CD4-positive, alpha-beta T cell treated with Interleukin-15 for 1 hour (primary cell): Measurements from ENCODE around the gene DOK5.
A peak's percentile ranks its signal among the peaks of the same experiment; 100 is the strongest.

Experiments used
- DNase-seq: peaks from one replicate; pipeline ENCODE4 v3.0.0-alpha.2; 2020

The DOK5 gene

DNA sequence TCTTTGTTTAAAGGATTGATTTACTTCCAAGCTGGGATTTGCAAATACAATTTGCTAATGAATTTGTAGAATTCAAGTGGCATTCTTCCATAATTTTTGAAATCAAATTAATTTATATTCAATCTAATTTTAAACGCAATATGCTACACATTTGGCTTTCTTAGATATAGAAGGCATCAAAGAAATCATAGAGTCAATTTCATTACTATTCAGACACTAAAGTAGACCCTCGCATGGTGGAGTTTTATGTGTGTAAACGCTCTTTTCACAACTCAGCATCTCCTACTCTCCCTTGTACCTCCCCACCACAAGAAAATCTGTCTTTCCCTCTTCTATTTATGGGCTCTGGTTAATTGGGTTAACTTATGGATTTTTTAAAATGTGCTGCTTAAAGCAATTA lies 144.3 kb downstream of the DOK5 start:
- no peak for DNase-seq

DNA sequence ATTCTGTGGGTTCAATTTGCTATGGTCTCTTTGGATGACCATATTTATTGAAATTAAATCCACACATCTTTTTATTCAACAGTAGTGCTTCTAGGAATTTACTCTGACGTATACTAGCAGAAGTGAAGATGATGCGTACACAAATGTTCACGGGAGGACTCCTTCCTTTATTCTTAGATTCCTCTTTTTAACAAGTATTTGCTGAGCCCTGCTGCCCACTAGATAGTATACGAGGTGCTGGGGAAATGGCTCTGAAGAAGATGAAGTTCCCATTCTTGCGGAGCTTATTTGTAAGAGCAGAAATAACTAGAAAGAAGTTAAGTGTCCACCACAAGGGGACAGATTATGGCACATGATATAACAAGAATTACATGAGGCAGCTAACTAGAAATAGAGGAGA lies 145.2 kb downstream of the DOK5 start:
- DNase-seq: no peak

DNA sequence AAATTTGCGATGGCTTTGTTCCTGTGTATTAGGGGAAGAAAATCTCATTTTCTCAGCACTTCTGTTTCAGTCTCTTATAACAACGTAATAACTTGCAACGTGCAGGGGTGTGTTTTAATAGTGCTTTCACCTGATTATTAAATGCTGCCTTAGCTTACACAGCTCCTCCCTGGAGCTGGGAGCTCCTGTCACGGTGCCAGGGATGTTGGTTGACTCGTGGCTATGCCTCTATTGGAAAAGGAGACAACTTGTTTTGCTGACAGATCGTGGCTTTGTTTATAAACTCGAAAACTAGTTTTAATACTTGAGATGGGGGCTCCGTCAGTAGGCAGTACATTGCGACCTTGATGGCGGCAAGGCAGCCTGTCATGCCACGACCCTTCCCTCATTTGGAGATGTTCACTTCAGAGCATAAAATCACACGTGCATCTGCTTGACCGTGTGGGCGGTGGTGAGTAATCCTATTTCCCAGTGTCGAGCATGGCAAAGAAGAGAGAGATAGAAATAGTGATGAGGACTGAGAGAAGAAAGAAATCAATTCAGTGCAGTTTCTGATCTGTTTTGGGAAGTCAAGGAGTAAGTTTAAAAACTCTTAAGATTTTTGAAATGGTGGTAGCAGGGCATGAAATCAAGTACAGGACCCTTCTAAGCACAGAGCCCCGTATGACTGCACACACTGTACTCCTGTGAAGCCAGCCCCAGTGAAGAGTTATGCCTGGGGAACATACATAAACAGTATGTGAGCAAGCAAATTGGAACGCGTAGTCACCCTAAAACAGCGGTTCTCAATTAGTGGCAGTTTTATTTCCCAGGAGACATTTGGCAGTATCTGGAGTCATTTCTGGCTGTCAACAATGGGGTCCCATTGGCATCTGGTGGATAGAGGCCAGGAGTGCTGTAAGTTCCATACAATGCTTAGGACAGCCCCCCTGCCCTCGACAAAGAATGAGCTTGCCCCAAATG lies 147.2 kb downstream of the DOK5 start:
- no peak for DNase-seq

- no peak for DNase-seq
Observed at GRCh38 chr20:54623991-54624569, 148.7 kb downstream of the DOK5 start.

GRCh38 chr20:54624706-54625390 lies 149.5 kb downstream of the DOK5 start:
- no peak for DNase-seq

DNA sequence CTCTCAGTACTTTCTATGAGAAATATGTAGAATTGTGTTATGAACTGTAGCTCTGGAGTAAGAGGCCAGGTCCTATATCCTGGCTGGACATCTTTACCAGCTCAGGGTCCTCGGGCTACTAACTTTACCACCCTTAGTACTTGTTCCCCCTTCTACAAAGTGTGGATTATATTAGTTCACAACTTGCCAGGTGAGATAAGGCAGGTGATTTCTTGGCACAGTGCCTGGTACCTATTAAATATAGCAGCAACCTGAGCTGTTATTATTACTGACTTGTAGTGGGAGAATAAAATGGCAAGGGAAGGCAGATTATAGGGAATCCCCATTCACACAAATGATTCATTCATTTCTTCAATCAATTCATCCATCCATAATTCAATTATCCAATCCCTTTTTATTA lies 150.1 kb downstream of the DOK5 start:
- DNase-seq: no peak

DNA sequence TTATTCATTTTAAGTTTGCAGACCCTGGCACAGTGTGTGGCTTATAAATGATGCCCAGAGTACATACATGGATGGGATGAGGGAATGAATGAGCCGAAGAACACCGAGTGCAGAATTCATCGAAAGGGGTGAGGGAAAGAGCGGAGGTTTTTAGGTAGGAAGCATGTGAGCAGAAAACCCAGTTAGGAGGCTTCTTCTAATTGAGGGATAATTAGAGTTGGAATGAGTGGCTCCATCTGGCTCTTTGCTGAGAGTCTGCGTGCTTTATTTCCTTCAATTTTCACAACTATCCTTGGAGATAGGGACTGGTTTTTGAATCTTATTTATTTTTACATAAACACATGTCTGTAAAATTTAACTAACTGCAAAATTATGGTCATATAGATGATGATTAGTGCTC lies 150.7 kb downstream of the DOK5 start:
- DNase-seq: no peak

- DNase-seq: no peak
Observed at GRCh38 chr20:54629632-54630031, 154.2 kb downstream of the DOK5 start.

DNA sequence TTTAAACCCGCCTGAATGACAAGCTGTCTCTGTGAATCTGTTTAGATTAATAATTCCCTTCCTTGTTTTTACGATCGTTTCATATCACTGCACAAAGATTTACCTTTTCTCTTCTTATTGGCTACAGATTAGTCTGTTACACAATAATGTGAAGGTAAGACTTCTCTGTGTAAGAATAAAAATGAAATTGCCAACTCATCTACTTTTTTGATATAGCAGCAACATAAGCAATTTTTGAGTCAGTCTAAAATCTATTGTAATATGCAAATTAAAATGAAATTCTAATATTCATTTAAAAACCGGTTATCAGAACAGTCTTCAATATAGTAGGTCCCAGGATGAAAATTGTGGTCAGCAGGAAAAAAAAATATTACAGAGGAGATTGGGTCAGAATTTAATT lies 155.2 kb downstream of the DOK5 start:
- no peak for DNase-seq

DNA sequence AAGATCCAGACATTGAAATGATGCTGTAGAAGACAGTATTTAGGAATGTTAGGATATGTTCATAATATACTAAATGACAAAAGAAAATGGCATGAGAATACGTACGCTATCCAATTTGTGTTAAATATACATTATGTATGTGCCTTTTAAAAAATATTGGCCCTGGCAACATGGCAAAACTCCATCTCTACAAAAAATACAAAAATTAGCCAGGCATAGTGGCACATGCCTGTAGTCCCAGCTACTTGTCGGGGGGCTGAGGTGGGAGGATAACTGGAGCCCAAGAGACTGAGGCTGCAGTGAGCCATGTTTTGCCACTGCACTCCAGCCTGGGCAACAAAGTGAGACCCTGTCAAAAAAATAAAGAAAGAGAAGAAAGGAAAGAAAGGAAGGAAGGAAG lies 155.7 kb downstream of the DOK5 start:
- DNase-seq: no peak

DNA sequence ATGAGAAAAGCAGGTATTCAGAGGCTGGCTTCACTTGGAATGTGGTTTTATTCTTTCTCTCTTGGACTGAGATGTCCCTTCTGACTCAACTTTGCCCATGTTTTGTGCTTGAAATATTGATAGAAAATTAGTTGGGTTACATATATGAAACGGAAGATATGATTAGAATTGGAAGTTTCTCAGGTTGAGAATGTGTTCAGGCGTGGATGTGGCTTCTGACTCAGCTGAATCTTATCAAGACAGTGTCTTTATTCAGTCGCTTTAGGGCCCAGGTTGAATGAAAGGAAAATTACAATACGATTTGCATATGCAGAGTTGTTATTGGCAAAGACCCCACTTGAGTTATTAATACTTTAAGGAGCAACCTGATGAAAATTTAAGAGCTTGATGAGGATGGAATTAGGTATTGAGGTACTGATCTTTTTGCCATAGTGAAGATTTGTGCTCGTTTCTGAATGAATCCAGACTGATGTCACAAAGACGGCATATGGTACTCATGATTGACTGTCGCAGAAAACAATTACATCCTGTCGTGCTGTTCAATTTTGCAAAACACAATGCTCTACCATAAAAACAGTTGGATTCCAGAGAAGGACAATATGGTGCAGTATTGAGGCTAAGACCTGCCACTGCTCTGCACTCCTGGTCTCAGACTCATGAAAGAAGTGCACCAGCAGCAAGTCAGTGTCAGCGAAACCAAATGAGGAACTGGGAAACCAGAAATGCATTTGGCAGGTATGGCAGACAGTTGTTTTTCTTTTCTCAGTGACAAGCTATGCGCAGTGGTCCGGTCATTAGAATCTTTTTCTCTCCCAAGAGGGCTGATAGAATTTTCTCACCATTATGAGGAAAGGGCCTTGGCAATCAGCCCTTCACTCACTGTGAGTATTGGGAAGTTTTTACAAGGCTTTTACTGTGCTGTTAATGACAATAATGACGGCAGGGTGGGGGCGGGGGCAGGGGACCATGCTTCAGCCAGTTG lies 158.3 kb downstream of the DOK5 start:
- DNase-seq: no peak

DNA sequence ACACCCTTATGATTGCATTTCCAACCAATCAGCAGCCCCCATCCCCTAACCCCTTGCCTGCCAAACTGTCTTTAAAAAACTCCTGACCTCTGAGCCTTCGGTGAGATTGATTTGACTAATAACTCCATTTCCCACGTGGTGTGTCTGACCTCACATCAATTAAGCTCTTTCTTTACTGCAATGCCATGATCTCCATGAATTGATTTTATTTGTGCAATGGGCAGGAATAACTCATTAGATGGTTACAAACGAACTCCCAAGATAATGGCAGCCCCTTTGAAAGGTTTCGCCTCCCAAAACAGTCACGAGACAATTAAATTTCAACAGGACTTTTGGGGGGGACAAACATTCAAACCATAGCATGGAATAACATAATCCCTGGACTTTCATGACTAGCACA lies 161.2 kb downstream of the DOK5 start:
- DNase-seq: no peak

GRCh38 chr20:54639941-54640340 lies 164.5 kb downstream of the DOK5 start:
- no peak for DNase-seq

GRCh38 chr20:54640800-54641199 lies 165.4 kb downstream of the DOK5 start:
- no peak for DNase-seq

- no peak for DNase-seq
Observed at GRCh38 chr20:54642864-54643667, 167.7 kb downstream of the DOK5 start.

DNA sequence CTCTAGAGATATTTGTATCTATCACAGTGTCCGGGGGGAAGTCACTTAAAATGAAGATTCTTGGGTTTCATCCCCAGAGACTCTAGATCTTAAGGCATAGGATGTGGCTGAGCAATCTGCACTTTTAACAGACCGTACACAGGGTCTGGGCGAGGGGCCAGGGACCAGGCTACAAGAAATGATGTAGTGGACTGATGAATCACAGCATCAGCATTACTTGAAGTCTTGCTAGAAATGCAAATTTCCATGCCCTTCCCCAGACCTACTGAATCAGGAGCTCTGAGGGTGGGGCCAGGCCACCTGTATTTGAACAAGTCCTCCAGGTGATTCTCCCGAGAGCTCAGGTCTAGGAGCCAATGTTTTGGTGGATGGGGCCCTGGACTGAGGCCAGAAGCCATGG lies 168.4 kb downstream of the DOK5 start:
- DNase-seq: no peak

GRCh38 chr20:54645445-54646155 lies 170.2 kb downstream of the DOK5 start:
- no peak for DNase-seq

DNA sequence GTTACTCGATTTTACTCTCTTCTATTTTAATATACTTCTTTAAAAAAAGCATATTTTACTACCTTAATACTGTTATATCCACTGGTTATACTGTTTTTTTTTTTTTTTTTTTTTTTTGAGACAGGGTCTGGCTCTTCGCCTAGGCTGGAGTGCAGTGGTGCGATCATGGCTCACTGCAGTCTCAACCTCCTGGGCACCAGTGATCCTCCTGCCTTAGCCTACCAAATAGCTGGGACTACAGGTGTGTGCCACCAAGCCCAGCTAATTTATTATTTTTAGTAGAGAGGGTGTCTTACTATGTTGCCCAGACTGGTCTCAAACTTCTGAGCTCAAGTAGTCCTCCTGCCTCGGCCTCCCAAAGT lies 170.7 kb downstream of the DOK5 start:
- DNase-seq: no peak

DNA sequence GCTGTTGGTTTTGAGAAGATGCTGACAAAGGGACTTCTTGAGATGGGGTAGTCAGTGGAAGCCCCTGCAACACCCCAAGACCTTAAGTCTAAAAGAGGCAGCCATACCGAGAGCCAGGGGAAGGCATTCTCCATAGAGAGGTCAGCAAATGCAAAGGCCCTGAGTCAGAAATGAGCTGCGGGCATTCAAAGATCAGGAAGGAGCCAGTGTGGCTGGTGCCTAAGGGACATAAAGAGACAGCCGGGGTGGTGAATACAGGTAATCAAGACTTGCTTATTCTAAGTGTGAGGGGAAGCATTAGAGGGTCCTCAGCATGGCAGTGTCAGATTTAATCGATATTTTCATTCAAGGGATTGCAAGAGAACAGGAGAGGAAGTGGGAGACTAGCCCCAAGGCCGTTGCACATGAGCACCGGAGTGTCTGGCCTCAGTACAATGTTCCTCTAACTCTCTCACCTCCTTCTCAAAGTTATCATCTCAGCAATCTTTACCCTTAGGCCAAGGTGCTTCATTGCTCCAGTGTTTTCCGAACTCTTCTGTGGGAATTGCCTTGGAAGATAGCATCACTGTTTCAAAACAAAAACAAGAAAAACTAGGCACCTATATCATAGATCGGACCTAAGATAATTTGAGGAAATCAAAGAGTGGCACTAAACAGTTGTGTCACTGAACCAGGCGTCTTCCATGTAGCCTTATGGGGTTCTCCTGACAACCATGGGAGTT lies 173.2 kb downstream of the DOK5 start:
- DNase-seq: no peak

GRCh38 chr20:54649511-54649962 lies 174.1 kb downstream of the DOK5 start:
- peak; percentile 33 for DNase-seq
